ENCODE data around the gene ATP10B. TPM values are rescaled to one million over a fixed set of nuclear protein-coding genes. Genes with fewer than 3 reads are reported as not detected.

The ATP10B gene
- total RNA-seq, 2 experiments from 2014 or later = not detected

DNA sequence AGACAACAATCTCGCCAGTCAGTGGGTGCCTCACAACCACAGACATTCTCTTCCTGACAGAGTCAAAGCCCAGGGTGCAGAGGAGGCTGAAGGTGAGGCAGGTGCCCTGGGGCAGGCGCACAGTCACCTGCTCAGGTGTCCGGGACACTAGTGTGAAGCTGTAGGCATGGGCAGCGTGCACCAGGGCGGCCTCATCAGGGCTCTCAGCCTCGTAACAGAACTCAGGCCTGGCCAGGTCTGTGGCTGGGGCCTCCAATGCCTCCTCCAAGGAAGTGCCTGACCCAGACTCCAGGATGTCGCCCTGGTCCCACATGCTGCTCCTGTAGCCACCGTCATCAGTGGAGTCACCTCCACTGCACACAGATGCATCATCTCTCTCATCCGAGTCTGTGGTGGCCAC lies 231.6 kb downstream of the ATP10B start:
- Mint-ChIP-seq H3K36me3 (no peaks in the 10 kb centered on the region), H3K27ac (no peak overlapping the region), H3K4me1 (no peaks in the 10 kb centered on the region), H3K27me3 (no peaks in the 10 kb centered on the region), H3K4me3 (no peak overlapping the region), H3K9me3 (no peaks in the 10 kb centered on the region)
- no peak for DNase-seq

DNA sequence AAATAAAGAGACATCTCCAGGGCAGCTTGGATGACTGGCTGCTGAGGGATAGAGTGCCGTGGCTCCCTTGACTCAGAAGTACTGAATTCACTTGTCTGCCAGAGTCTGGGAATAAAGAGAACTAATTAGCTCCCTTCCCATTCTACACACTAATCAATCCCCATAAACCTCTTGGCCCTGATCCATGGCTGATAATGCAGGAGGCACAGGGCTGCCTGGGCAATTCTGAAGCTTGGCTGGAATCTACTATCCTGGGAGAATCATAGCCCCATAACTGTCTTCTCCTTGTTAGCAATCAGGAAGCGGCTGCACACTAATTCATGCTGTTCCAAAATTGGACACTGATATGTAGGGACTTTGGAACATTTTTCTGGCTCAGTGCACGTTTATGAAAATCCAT lies 232.6 kb downstream of the ATP10B start:
- no peaks in the 10 kb centered on the region for H3K9me3 Mint-ChIP-seq
- H3K4me3 Mint-ChIP-seq = no peak overlapping the region
- H3K36me3 Mint-ChIP-seq = no peaks in the 10 kb centered on the region
- no peak overlapping the region for H3K27ac Mint-ChIP-seq
- no peaks in the 10 kb centered on the region for H3K27me3 Mint-ChIP-seq
- DNase-seq = no peak
- no peaks in the 10 kb centered on the region for H3K4me1 Mint-ChIP-seq

DNA sequence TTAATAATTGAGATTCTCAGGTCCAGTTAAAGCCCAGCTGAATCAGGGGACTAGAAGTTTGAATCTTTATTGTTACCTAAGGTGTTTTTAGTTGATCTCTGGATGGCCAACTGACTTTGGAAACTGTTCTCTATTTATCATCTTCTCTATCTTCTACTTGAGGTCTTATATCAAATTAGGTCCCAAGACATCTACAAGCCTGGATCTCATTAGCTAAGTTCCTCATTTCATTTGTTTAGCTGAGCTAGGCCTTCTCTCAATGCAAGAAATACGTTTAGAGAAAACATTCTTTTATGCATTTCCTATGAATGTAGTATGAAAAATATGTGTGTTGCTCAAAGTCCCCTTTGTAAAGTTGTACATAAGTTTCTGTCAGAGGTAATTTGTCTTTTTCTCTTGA lies 233.7 kb downstream of the ATP10B start:
- Mint-ChIP-seq H3K27me3 (no peaks in the 10 kb centered on the region), H3K4me3 (no peak overlapping the region), H3K27ac (no peak overlapping the region), H3K4me1 (no peaks in the 10 kb centered on the region), H3K9me3 (no peaks in the 10 kb centered on the region), H3K36me3 (no peaks in the 10 kb centered on the region)
- no peak for DNase-seq

DNA sequence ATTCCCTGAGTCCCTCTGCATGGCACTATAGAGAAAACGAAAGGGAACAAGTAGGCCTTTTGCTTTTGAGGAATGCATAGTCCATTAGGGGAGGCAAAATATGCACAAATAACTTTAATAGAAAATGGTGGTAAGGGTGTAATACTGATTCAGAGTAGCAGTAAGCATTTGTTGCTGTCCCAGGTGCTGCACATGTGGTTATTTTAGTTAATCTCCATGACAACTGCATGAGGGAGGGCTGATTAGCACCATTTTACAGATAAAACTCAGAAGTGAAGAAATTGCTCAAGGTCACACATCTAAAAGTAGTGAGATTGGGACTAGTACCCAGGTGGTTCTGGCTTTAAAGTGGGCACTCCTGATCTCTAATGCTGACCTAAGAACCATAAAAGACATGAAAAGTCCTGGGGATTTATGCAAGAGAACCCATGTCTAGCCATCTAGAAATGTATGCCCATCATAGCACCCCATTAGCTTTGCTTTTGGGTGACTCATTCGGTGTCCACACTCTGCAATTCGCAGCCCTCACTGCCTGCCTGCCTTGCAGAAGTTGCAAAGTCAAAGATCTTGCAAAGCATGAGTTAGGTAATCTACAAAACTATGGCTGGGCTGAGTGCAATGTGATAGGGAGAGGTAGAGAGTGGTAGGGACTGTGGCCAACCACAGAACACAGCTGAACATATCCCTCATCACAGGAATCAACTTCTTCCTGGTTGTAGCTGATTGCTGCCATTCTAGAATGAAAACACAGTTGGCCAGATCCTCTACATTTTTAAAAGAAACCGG lies 235.1 kb downstream of the ATP10B start:
- Mint-ChIP-seq H3K27me3 (peaks cover 3% of the 10 kb centered on the region), H3K9me3 (no peaks in the 10 kb centered on the region), H3K4me1 (no peaks in the 10 kb centered on the region), H3K36me3 (no peaks in the 10 kb centered on the region), H3K4me3 (no peak overlapping the region), H3K27ac (no peak overlapping the region)
- DNase-seq = no peak

- H3K36me3 Mint-ChIP-seq = peaks cover 2% of the 10 kb centered on the region
- no peaks in the 10 kb centered on the region for H3K4me1 Mint-ChIP-seq
- no peak overlapping the region for H3K4me3 Mint-ChIP-seq
- no peaks in the 10 kb centered on the region for H3K9me3 Mint-ChIP-seq
- DNase-seq = no peak
- no peak overlapping the region for H3K27ac Mint-ChIP-seq
- H3K27me3 Mint-ChIP-seq = peaks cover 6% of the 10 kb centered on the region
Observed at GRCh38 chr5:160614136-160614535, 237.9 kb downstream of the ATP10B start.

- no peak for DNase-seq
Observed at GRCh38 chr5:160605266-160605665, 246.7 kb downstream of the ATP10B start.

DNA sequence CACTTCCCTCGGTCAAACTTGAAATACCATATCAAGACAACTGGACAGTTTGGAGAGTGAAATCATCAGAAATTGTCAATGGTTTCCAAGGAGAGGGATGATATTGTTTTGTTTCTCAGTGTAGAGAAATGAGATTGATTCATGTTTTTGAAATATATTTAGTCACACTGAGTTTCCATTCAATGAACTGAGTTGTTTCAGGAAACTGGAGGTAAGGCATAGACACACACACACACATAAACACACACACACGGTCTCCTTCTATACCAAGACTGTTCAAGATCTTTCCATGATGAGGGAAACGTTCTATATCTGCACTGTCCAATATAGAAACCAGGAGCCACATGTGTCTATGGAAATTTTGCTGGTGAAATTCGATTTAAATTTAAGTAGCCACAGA lies 247.5 kb downstream of the ATP10B start:
- no peaks in the 10 kb centered on the region for H3K36me3 Mint-ChIP-seq
- no peaks in the 10 kb centered on the region for H3K9me3 Mint-ChIP-seq
- no peaks in the 10 kb centered on the region for H3K27me3 Mint-ChIP-seq
- H3K4me1 Mint-ChIP-seq = peaks cover 2% of the 10 kb centered on the region
- no peak overlapping the region for H3K4me3 Mint-ChIP-seq
- H3K27ac Mint-ChIP-seq = no peak overlapping the region
- DNase-seq = no peak

More at GRCh38 chr5:160605266-160605665, 246.7 kb downstream of the ATP10B start:
- Mint-ChIP-seq H3K36me3 (no peaks in the 10 kb centered on the region), H3K9me3 (no peaks in the 10 kb centered on the region), H3K4me1 (peaks cover 2% of the 10 kb centered on the region), H3K27ac (no peak overlapping the region), H3K27me3 (no peaks in the 10 kb centered on the region), H3K4me3 (no peak overlapping the region)

DNA sequence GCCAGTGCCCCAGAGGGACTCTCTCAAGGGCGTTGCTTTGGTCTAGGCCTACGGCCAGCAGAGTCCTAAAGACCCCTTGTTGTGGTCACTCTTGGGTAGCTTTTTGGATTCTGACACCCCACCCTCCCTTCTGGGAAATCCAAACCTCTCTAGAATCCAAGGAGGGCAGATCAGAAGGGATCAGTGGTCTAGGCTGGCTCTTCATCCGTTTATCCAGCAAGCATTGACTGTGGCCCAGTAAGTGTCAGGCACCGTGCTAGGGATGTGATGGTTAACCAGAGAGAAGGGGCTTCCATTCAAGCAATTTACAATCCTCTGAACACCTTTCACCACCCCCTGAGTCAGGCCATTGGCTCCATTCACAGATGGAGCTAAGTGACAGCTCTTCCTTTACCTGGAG lies 249.3 kb downstream of the ATP10B start:
- H3K27me3 Mint-ChIP-seq = no peaks in the 10 kb centered on the region
- H3K27ac Mint-ChIP-seq = no peak overlapping the region
- H3K36me3 Mint-ChIP-seq = no peaks in the 10 kb centered on the region
- H3K9me3 Mint-ChIP-seq = no peaks in the 10 kb centered on the region
- H3K4me3 Mint-ChIP-seq = no peak overlapping the region
- no peak for DNase-seq
- peaks cover 2% of the 10 kb centered on the region for H3K4me1 Mint-ChIP-seq

- Mint-ChIP-seq H3K4me1 (peaks cover 2% of the 10 kb centered on the region), H3K36me3 (no peaks in the 10 kb centered on the region), H3K4me3 (no peak overlapping the region), H3K27ac (no peak overlapping the region), H3K27me3 (no peaks in the 10 kb centered on the region), H3K9me3 (no peaks in the 10 kb centered on the region)
- no peak for DNase-seq
Observed at GRCh38 chr5:160601046-160601445, 251.0 kb downstream of the ATP10B start.

GRCh38 chr5:160573318-160573717 lies 278.7 kb downstream of the ATP10B start:
- Mint-ChIP-seq H3K27ac (no peak overlapping the region), H3K9me3 (no peaks in the 10 kb centered on the region), H3K4me1 (no peaks in the 10 kb centered on the region), H3K27me3 (no peaks in the 10 kb centered on the region), H3K4me3 (no peak overlapping the region), H3K36me3 (no peaks in the 10 kb centered on the region)
- no peak for DNase-seq

DNA sequence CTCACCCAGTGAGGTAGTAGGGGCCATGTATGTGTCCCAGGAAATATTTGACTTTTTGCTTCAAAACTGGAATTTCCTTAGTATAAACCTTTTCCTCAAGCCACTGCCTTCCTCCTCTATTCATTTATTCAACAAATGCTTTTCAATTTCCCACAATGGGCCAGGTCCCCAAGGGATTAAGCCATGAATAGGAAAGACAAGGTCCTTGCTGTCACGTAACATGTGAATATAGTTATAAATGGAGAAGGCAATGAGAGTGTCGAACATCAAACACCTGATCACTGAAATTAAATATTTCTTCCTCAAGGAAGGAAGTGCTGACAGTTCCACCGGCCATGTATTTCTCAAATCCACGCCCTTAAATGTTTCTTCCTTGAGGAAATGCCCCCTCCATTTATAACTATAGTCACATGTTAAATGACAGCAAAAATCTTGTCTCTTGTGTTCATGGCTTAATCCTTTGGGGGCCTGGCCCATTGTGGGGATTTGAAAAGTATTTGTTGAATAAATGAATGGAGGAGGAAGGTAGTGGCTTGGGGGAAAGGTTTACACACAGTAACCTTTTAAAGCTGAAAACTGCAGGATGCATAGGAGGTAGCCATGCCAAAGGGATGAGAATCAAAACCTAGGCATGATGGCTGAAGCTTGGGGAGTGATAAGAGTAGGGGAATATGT lies 284.8 kb downstream of the ATP10B start:
- Mint-ChIP-seq H3K27me3 (no peaks in the 10 kb centered on the region), H3K27ac (no peak overlapping the region), H3K9me3 (no peaks in the 10 kb centered on the region), H3K4me1 (no peaks in the 10 kb centered on the region), H3K36me3 (no peaks in the 10 kb centered on the region), H3K4me3 (no peak overlapping the region)
- no peak for DNase-seq

DNA sequence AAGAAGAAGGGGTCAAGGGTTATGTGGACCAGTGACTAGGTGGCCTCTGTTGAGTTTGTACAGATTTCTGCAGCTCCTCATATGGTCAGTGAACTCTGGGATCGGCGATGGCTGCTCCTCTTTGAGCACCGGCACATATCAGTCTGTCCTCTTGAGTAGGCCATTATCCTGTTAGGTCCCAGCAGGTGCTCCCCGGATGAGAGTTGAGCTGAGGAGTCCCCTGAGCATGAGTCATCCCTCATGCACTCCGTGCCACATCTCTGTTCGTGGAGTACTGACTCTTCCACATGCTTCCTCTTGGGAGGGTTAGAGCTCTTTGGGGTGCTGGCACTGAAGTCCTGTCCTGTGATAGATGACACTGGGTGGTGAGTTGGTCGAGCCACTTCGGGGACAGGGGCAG lies 286.6 kb downstream of the ATP10B start:
- no peaks in the 10 kb centered on the region for H3K4me1 Mint-ChIP-seq
- no peak for DNase-seq
- no peaks in the 10 kb centered on the region for H3K9me3 Mint-ChIP-seq
- no peak overlapping the region for H3K4me3 Mint-ChIP-seq
- no peak overlapping the region for H3K27ac Mint-ChIP-seq
- no peaks in the 10 kb centered on the region for H3K36me3 Mint-ChIP-seq
- no peaks in the 10 kb centered on the region for H3K27me3 Mint-ChIP-seq

- H3K27me3 Mint-ChIP-seq = peaks cover 1% of the 10 kb centered on the region
- DNase-seq = no peak
- H3K9me3 Mint-ChIP-seq = no peaks in the 10 kb centered on the region
- no peaks in the 10 kb centered on the region for H3K4me1 Mint-ChIP-seq
- H3K36me3 Mint-ChIP-seq = no peaks in the 10 kb centered on the region
- no peak overlapping the region for H3K4me3 Mint-ChIP-seq
- H3K27ac Mint-ChIP-seq = no peak overlapping the region
Observed at GRCh38 chr5:160556846-160557245, 295.2 kb downstream of the ATP10B start.

GRCh38 chr5:160555971-160556631 lies 295.9 kb downstream of the ATP10B start:
- no peak for DNase-seq
- peaks cover 4% of the 10 kb centered on the region for H3K27me3 Mint-ChIP-seq
- H3K27ac Mint-ChIP-seq = no peak overlapping the region
- no peaks in the 10 kb centered on the region for H3K36me3 Mint-ChIP-seq
- no peaks in the 10 kb centered on the region for H3K4me1 Mint-ChIP-seq
- H3K9me3 Mint-ChIP-seq = no peaks in the 10 kb centered on the region
- no peak overlapping the region for H3K4me3 Mint-ChIP-seq

DNA sequence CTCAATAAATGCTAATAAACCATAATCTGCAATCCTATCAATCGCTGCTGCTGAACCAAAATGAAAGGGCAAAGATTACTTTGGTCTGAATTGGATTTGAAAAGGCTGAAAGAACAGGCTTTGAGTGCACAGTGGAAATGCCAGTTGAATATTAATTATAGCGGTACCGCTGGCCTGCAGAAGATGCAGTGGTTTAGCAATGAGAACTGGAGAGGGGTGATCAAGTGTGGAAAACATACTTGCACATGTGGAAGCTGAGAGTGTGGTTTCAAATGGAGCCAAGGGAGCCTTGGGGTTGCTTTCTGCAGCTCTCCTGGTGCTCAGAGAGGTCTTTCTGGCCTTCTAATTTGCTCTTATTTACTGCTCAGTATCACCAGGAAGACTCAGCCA lies 296.4 kb downstream of the ATP10B start:
- Mint-ChIP-seq H3K4me3 (no peak overlapping the region), H3K27ac (no peak overlapping the region), H3K36me3 (no peaks in the 10 kb centered on the region), H3K4me1 (no peaks in the 10 kb centered on the region), H3K9me3 (no peaks in the 10 kb centered on the region), H3K27me3 (peaks cover 4% of the 10 kb centered on the region)
- DNase-seq = no peak
